Renal pelvis (tissue), 4 donors: ENCODE data around the gene SLC9A9. TPM values are rescaled to one million over a fixed set of nuclear protein-coding genes. Genes with fewer than 3 reads are reported as not detected.

Experiments used
- DNase-seq: peaks from one replicate; pipeline ENCODE4 v3.0.0-alpha.2; 2013
- polyA plus RNA-seq, 3 donors: library from polyadenylated mRNA; unstranded; fragments of 120-200 nt; gene quantifications; one replicate each; pipeline ENCODE4 v1.2.1, GENCODE V29; 2013; ENCODE audit not compliant: insufficient read length in 3 of 3

SLC9A9 gene
- polyA plus RNA-seq, 3 donors: 4.2 to 5.3 (median 4.9) TPM

- no peak for DNase-seq
These were observed 340.3 kb downstream of the SLC9A9 start for GRCh38 chr3:143507735-143508580.

DNA sequence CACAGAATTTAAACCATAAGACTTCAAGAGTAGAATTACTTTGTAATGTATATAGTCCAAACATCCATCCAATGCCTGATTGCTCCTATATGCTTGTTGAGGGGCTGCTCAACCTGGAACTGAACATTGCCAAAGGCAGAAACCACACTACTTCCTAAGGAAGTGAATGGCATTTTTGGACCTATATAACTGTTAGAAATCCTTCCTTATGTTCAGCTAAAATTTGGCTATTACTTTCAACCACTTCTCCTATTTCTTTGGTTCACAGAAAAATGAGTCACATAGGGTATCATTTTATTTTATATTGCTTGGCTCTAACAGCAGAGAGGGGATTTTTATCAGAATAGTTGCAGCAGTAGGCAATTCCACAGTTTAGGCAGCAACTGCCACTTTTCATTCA, 342.1 kb downstream of the SLC9A9 start:
- no peak for DNase-seq

DNA sequence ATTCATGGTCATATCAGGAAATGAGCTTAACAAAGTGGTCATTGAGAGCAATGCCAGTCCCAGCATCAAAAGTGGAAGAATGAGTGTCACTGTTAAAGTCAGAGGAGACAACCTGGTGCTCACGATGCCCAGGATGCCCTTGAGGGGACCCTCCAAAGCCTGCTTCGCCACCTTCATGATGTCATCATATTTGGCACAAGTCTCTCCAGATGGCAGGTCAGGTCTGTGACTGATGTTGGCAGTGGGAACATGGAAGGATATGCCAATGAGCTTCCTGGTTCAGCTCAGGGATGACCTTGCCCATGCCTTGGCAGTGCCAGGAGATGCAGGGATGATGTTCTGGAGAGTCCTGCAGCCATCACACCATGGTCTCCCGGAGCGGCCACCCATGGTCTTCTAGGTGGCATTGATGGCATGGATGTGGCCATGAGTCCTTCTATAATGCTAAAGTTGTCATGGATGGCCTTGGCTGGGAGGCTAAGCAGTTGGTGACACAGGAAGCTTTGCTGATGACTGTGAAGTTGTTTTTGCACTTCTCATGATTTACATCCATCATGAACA, 344.9 kb downstream of the SLC9A9 start:
- DNase-seq: no peak

DNA sequence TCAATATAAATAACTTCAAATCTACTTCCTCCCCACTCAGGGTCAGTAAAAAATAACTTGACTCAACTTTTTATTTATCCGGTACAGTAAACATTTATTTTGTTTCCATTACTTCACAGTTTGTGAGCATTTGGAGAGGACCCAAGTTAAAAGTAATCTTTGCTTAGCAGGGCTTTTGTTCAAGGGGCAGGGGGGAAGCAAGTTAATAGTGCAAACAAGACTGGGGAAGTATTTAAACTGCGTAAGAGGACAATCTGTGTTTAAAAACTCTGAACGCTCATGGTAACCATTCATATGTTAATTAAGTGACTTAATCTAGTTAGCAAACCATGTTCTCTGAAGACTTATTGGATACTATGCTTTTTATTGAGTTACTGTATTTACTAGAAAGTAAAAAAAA, 346.2 kb downstream of the SLC9A9 start:
- DNase-seq: no peak

- no peak for DNase-seq
These were observed 350.9 kb downstream of the SLC9A9 start for GRCh38 chr3:143497382-143497781.

GRCh38 chr3:143496191-143496590, 352.1 kb downstream of the SLC9A9 start:
- DNase-seq: peak; percentile 27

DNA sequence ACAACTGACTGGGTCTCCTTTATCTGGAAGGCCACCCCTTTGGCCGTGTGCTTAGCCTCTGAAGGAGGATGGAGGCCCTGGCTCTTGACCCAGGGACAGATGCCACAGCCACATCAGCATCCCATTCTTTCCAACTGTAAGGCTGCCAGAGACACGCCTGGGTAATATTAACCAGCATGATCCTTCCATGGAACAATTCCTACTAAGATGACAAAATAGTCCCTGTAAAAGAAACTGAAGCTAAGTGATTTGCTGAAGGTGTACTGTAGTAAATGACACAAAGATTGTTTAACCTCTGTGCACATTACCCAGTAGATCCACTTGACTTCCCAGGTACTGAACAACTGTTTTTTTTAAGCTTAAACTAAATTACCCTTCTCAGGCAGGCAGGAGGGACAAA, 352.7 kb downstream of the SLC9A9 start:
- no peak for DNase-seq

GRCh38 chr3:143486611-143487010, 361.7 kb downstream of the SLC9A9 start:
- no peak for DNase-seq

- no peak for DNase-seq
These were observed 363.3 kb downstream of the SLC9A9 start for GRCh38 chr3:143484846-143485512.

DNA sequence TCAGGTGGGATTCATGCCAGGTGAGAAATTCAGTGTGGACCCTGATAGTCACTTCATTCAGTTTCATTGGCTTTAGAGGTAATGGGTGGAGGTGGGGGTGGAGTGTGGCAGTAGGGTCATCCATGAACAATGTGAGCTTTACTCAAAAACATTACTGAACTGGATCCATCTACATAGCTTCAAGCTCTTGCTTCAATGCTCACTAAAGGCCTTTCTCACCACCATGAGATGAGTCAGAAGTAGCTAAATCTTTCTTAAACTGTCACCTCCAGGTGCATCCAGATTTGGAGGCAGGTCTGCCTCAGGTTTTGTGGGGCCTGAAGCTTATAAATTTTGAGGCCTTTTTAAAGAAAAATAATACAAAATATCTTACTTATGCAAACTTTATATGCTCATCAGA, 365.1 kb downstream of the SLC9A9 start:
- DNase-seq: no peak

DNA sequence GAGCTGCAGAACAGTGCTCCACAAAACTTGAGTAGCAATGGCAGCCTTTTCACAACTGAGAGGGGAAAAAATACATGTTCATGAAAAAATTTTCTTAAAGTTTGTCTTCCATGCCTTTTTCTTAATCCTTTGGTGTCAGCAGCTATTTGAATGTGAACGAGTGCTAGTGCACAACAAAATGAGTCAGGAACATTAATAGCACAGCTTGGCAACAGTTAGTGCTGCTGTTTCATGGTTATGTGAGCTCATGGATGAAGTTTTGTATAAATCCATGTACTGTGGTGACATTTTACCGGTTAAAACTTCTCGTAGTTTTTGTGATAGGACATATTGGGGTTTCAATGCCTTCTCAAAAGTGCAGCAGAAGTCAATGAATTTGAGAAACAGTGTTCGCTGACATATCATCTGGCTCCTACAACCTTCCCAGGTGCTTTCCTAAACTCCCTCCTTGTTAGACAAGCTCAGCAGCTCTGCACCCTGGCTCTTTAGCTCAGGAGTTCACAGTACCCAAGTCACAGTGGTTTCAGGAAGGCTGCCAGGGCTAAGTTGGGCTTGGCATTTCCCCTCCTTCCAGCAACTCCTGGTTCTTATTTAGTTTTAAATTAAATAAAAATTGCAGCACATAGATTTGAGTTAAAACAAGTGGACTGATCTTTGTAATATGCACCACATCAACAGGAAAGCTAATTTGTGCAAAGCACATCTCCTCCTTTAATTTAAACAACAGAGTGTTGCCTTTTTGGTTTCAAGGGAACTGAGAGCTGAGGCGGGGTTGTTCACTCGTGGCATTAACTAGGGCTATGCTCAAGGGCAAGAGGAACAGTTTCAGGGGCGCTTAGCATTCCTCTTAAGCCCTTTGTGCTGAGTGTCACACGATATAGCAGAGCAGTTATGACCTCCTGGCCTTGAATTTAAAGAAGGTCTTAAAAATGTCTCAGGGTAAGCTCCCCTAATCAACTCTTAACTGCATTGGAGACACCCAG, 365.9 kb downstream of the SLC9A9 start:
- no peak for DNase-seq

- peak; percentile 20 for DNase-seq
These were observed 367.9 kb downstream of the SLC9A9 start for GRCh38 chr3:143480344-143480743.

DNA sequence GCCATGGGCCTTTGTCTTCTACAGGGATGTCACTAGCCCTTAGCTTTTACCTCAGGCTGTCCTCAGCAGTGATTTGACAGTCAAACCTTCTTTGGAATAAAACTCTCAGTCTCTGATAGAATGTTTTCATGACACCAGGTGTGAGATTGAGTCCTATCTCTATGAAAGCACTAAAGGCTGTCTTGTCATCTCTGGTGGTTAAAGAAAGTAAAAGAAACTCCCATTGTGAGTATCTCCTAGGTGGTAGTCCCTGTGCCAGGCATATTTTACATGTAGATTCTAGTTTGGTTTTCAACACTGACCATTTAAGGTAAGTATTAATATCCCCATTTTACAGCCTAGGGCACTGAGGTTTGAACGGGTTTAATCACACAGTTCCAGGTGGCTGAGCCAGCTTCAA, 368.5 kb downstream of the SLC9A9 start:
- DNase-seq: no peak

GRCh38 chr3:143478115-143478693, 370.1 kb downstream of the SLC9A9 start:
- no peak for DNase-seq

- no peak for DNase-seq
These were observed 371.2 kb downstream of the SLC9A9 start for GRCh38 chr3:143476965-143477640.

DNA sequence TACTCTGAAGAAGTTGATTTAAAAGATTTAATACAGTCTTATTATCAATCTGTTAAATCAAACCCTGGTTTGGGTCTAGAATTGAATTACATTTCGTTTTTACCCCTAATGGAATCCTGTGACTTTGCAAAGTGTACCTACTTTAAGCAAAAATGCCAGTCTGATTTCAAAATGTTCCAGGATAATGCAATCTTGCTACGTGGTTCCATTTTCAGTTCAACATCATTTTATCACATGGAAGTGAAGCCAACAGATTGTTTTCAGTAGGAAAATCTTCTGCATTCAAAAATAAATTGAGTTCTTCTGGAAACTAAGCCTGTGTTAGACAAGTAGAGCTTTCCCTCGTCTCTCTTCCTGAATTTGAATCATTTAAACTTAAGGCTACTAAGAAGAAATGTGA, 372.3 kb downstream of the SLC9A9 start:
- DNase-seq: no peak

DNA sequence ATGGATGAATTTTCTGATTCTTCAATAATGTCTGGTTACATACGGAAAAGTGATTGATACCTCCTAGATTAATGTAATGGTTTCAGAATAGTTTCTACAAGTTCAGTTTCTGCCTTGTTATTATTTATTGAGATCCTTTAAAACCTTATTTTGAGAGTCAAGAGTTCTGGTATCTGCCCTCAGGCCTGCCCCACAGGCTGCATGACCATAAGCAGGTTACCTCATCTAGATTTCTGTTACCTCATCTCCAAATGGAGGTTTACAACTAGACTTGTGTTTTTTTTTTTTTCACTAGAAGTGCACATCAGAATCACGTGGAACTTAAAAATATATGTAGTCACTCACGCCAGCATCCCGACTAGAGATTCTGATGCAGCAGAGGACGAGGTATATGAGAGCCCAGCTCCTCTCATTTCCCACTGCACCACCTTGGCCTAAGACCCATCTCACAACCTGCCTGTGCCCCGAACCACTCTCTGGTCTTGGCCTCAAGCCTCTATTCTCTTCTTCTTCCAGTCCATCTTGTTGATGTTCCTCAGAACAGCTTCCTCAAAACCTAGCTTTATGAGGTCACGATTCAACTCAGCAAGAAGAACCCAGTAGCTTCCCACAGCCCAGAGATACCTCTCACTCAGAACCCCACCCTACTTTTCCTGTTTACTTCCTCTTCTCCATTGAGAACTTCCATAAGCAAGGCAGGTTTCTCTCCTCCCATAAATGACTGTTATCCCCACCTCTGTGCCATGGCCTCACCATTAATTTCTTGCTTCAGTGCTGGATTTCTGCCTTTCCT, 375.3 kb downstream of the SLC9A9 start:
- no peak for DNase-seq

DNA sequence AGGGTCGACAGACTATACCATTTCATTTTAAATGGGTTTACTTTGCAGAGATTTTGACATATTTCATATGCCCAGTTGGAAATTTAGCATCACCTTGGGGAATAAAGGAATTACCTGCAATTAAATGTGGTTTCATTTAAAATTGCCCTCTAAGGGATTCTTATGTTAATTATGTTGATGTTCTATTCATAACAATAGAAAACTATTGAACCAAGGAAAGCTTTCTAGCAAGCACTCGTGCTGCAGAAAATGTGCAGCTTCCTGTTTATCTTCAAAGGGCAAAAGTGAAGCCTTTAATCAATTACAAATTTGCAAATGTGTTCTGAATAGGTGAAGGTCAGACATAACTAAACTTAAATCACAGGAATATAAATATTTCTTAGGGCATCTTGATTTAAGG, 376.6 kb downstream of the SLC9A9 start:
- DNase-seq: no peak

- DNase-seq: no peak
These were observed 379.1 kb downstream of the SLC9A9 start for GRCh38 chr3:143469159-143469558.

DNA sequence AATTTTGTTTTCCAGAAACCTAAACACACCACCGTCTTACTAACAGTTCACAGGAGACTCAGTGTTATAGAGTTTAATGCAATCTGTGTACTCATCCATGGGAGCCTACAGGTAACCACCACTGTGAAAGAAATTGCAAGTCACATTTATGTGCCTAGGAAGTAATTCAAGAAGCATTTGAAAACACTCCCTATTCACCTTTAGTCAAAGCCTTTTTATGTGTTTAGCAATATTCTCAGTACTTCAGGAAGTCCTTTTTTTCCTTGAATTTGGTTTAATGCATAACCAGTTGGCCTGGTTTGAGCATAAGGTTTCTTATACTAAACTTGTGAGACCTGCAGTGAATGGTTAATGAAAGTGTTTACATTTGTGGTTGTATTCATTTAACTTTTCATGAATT, 382.6 kb downstream of the SLC9A9 start:
- DNase-seq: peak; percentile 14
